Peyer's patch (tissue), 4 donors: ENCODE measurements around the gene ANKRD17. TPM values are rescaled to one million over a fixed set of nuclear protein-coding genes. Genes with fewer than 3 reads are reported as not detected.

ENCODE experiments used
- DNase-seq, 3 donors: peaks; one replicate each; pipeline ENCODE4 v3.0.0-alpha.2; 2017 to 2019
- H3K27ac ChIP-seq, 4 donors: fragments of 200-600 bp; sonication (generic); one replicate each; pipeline ENCODE4 v1.5.1; 2016 to 2019
- H3K27me3 ChIP-seq, 2 donors: fragments of 200-600 bp; sonication (generic); one replicate each; pipeline ENCODE4 v1.5.1; 2019
- H3K36me3 ChIP-seq, 3 donors: fragments of 200-600 bp; sonication (generic); one replicate each; pipeline ENCODE4 v1.5.1; 2016 to 2019
- H3K4me1 ChIP-seq, 4 donors: fragments of 200-600 bp; sonication (generic); one replicate each; pipeline ENCODE4 v1.5.1; 2016 to 2019
- H3K4me3 ChIP-seq, 4 donors: fragments of 200-600 bp; sonication (generic); 1 replicate in 3 of 4; 2 replicates in 1 of 4; pipeline ENCODE4 v1.5.1; 2016 to 2019; ENCODE audit warnings: mild to moderate bottlenecking in 1 of 4
- H3K9me3 ChIP-seq, 4 donors: fragments of 200-600 bp; sonication (generic); one replicate each; pipeline ENCODE4 v1.5.1; 2016 to 2019; ENCODE audit warnings: mild to moderate bottlenecking in 1 of 4
- CTCF ChIP-seq, 6 experiments: fragments of 450-650 bp in 4 of 6; fragments of 200-600 bp in 2 of 6; sonication (generic) in 1 of 6; IDR thresholded peaks; one replicate each; pipeline ENCODE4 v1.5.1; 2017 to 2019; ENCODE audit warnings: antibody characterized with exemption in 6 of 6, mild to moderate bottlenecking in 3 of 6, moderate library complexity in 1 of 6
- POLR2A ChIP-seq, 2 donors: fragments of 450-650 bp; IDR thresholded peaks; one replicate each; pipeline ENCODE4 v1.5.1; 2017; ENCODE audit warnings: antibody characterized with exemption in 2 of 2, mild to moderate bottlenecking in 2 of 2, moderate library complexity in 2 of 2
- total RNA-seq, 4 donors: library from RNA; depleted of rRNA; stranded (reverse); fragments of >200 nt; gene quantifications; one replicate each; pipeline ENCODE4 v1.1.0, GENCODE V29; 2016

Gene ANKRD17
- total RNA-seq, 4 donors from 2014 or later, result 61.7 to 92.0 (median 81.0) TPM

- no peaks in the 10 kb centered on the region for H3K27me3 ChIP-seq
- H3K9me3 ChIP-seq, result no peaks in the 10 kb centered on the region
- peaks cover 0 to 74% (median 0%) of the 10 kb centered on the region in 3 donors for H3K36me3 ChIP-seq
- no peaks in the 10 kb centered on the region for H3K4me1 ChIP-seq
- no peak for DNase-seq
- H3K4me3 ChIP-seq, result no peak overlapping the region
- no peak overlapping the region for H3K27ac ChIP-seq
- no peak for TF ChIP-seq POLR2A (IDR thresholded peaks at IDR 0.05)
- no peak for TF ChIP-seq CTCF (IDR thresholded peaks at IDR 0.05)
These were observed 182.8 kb downstream of the ANKRD17 start for GRCh38 chr4:73075832-73076231.

- TF ChIP-seq POLR2A (IDR thresholded peaks at IDR 0.05) (no peak), CTCF (IDR thresholded peaks at IDR 0.05) (no peak)
- H3K36me3 ChIP-seq, result peaks cover 0 to 16% (median 0%) of the 10 kb centered on the region in 3 donors
- peak overlapping the region; percentile 86 to 98 (median 96) for H3K27ac ChIP-seq
- H3K27me3 ChIP-seq, result no peaks in the 10 kb centered on the region
- peak overlapping the region; percentile 57 to 86 (median 75) for H3K4me3 ChIP-seq
- no peak for DNase-seq
- peaks cover 0 to 6% (median 2%) of the 10 kb centered on the region in 4 donors for H3K4me1 ChIP-seq
- H3K9me3 ChIP-seq, result no peaks in the 10 kb centered on the region
These were observed 188.6 kb downstream of the ANKRD17 start for GRCh38 chr4:73070074-73070390.

- Histone ChIP-seq H3K9me3 (no peaks in the 10 kb centered on the region), H3K27me3 (no peaks in the 10 kb centered on the region), H3K36me3 (peaks cover 0 to 11% (median 0%) of the 10 kb centered on the region in 3 donors), H3K27ac (peak within 1 kb of the TSS; percentile 86 to 98 (median 96)), H3K4me3 (peak within 1 kb of the TSS; percentile 57 to 86 (median 75)), H3K4me1 (peaks cover 0 to 6% (median 2%) of the 10 kb centered on the region in 4 donors)
- TF ChIP-seq CTCF (IDR thresholded peaks at IDR 0.05), result peak in 1 of 6 experiments; percentile 16
- TF ChIP-seq POLR2A (IDR thresholded peaks at IDR 0.05), result peak; percentile 87 to 89
- peak; percentile 96 to 99 (median 98) for DNase-seq
These were observed 189.1 kb downstream of the ANKRD17 start, which contains the start of gene COX18 for GRCh38 chr4:73069338-73070073. TSS of gene COX18 (minus strand) at chr4:73069716. CDS start at chr4:73069649, 67 bp downstream.

- Histone ChIP-seq H3K9me3 (no peaks in the 10 kb centered on the region), H3K27me3 (no peaks in the 10 kb centered on the region), H3K27ac (peak overlapping the region; percentile 86 to 98 (median 96)), H3K4me3 (peak overlapping the region; percentile 57 to 86 (median 75)), H3K4me1 (peaks cover 0 to 6% (median 2%) of the 10 kb centered on the region in 4 donors), H3K36me3 (peaks cover 0 to 6% (median 0%) of the 10 kb centered on the region in 3 donors)
- TF ChIP-seq POLR2A (IDR thresholded peaks at IDR 0.05), result no peak
- TF ChIP-seq CTCF (IDR thresholded peaks at IDR 0.05), result no peak
- DNase-seq, result no peak
These were observed 189.9 kb downstream of the ANKRD17 start for GRCh38 chr4:73068491-73069337.

GRCh38 chr4:73067971-73068394, 190.6 kb downstream of the ANKRD17 start:
- no peak for DNase-seq
- H3K4me3 ChIP-seq, result peak overlapping the region; percentile 57 to 86 (median 75)
- no peak for TF ChIP-seq CTCF (IDR thresholded peaks at IDR 0.05)
- TF ChIP-seq POLR2A (IDR thresholded peaks at IDR 0.05), result no peak
- no peaks in the 10 kb centered on the region for H3K27me3 ChIP-seq
- peaks cover 0 to 10% (median 0%) of the 10 kb centered on the region in 3 donors for H3K36me3 ChIP-seq
- H3K27ac ChIP-seq, result peak overlapping the region; percentile 86 to 98 (median 96)
- H3K9me3 ChIP-seq, result no peaks in the 10 kb centered on the region
- H3K4me1 ChIP-seq, result peaks cover 0 to 6% (median 2%) of the 10 kb centered on the region in 4 donors
